Panc1 (cell line): ENCODE measurements around the gene CPT2. TPM values are rescaled to one million over a fixed set of nuclear protein-coding genes. Genes with fewer than 3 reads are reported as not detected.

ENCODE experiments used
- ATAC-seq: fragments of 200-7000 bp; cut with Tn5 transposase; 2 replicates; pipeline ENCODE4 v1.9.1; 2020; ENCODE audit warnings: mild to moderate bottlenecking, moderate library complexity
- BruUV-seq: library from RNA; stranded (reverse); fragments of 400-500 nt; replicated peaks from 2 replicates; lab custom pipeline; 2021; lab: Mats Ljungman, UMichigan
- CTCF ChIA-PET: fragments of 300-600 bp; sonication (Branson Sonifier 250); formaldehyde crosslinking; loops from one replicate; lab custom pipeline; 2022; ENCODE audit warnings: antibody characterized with exemption; lab: Charles Lee
- POLR2A ChIA-PET: fragments of 300-600 bp; sonication (Branson Sonifier 250); formaldehyde crosslinking; loops from one replicate; lab custom pipeline; 2022; ENCODE audit warnings: antibody characterized with exemption; lab: Charles Lee
- DNase-seq: peaks from one replicate; pipeline ENCODE4 v3.0.0-alpha.2; 2010; ENCODE audit warnings: low read depth, low spot score
- H3K27ac ChIP-seq: 2 replicates; pipeline ENCODE4 v1.5.1; 2011; ENCODE audit warnings: mild to moderate bottlenecking, low read length, inconsistent platforms
- H3K27me3 ChIP-seq: fragments of 200-500 bp; sonication (Bioruptor generic); 2 replicates; pipeline ENCODE4 v1.6.0; 2014; ENCODE audit warnings: low read length, inconsistent platforms; ENCODE audit not compliant: control insufficient read depth, insufficient read depth
- H3K36me3 ChIP-seq: fragments of 200-500 bp; sonication (Bioruptor generic); 2 replicates; pipeline ENCODE4 v1.5.1; 2014; ENCODE audit warnings: inconsistent platforms, mild to moderate bottlenecking, low read length, moderate library complexity; ENCODE audit not compliant: control insufficient read depth, insufficient read depth
- H3K4me1 ChIP-seq: 2 replicates; pipeline ENCODE4 v1.5.1; 2011; ENCODE audit warnings: inconsistent platforms, mild to moderate bottlenecking, low read length, moderate library complexity; ENCODE audit not compliant: control insufficient read depth, insufficient read depth
- H3K4me3 ChIP-seq, 2 experiments: 2 replicates each; pipeline ENCODE4 v1.5.1; 2011 to 2012; ENCODE audit warnings: low read depth in 2 of 2, low read length in 2 of 2, mild to moderate bottlenecking in 2 of 2, inconsistent platforms in 1 of 2, moderate library complexity in 1 of 2
- H3K9me3 ChIP-seq: fragments of 200-500 bp; sonication (Bioruptor generic); 2 replicates; pipeline ENCODE4 v1.5.1; 2014; ENCODE audit warnings: low read depth, mild to moderate bottlenecking, inconsistent platforms, low read length, moderate library complexity; ENCODE audit not compliant: control insufficient read depth, insufficient read depth
- CTCF ChIP-seq: fragments of 450-650 bp; IDR thresholded peaks from 2 replicates; pipeline ENCODE4 v1.5.1; 2017; ENCODE audit warnings: mild to moderate bottlenecking
- POLR2AphosphoS5 ChIP-seq: IDR thresholded peaks from 2 replicates; pipeline ENCODE4 v1.6.1; 2012; ENCODE audit warnings: mild to moderate bottlenecking, low read depth, low read length, moderate library complexity
- REST ChIP-seq, 2 experiments: IDR thresholded peaks; 2 replicates each; pipeline ENCODE4 v1.6.1; 2011 to 2012; ENCODE audit warnings: low read depth in 2 of 2, control low read depth in 1 of 2, low read length in 1 of 2, mild to moderate bottlenecking in 1 of 2, moderate library complexity in 1 of 2; ENCODE audit not compliant: insufficient read depth in 1 of 2
- SIN3A ChIP-seq: IDR thresholded peaks from 2 replicates; pipeline ENCODE4 v1.6.1; 2012; ENCODE audit warnings: low read depth, mild to moderate bottlenecking, low read length, moderate library complexity, borderline replicate concordance; ENCODE audit not compliant: insufficient read depth
- TCF7L2 ChIP-seq: IDR thresholded peaks from 2 replicates; pipeline ENCODE4 v1.6.1; 2011; ENCODE audit warnings: mild to moderate bottlenecking, low read depth, low read length, inconsistent platforms
- in situ Hi-C: cut with HindIII; loops from 2 replicates; pipeline ENCODE4 v1.10.0; 2016; ENCODE audit warnings: low sequenced_read_pairs, low pct_unique_long_range_greater_than_20kb
- intact Hi-C: fragments of 100-400 bp; cut with micrococcal nuclease; formaldehyde crosslinking; loops from one replicate; pipeline ENCODE4 v1.10.0; 2022; ENCODE audit not compliant: unreplicated experiment
- total RNA-seq: library from RNA; stranded (reverse); gene quantifications from one replicate; pipeline ENCODE4 v1.2.1, GENCODE V29; 2021; ENCODE audit not compliant: unreplicated experiment

CPT2 gene
- total RNA-seq, 1 experiment from 2014 or later, result 18.9 TPM

- ChIA-PET CTCF (no interaction called here), POLR2A (no interaction called here)
- in situ Hi-C loops, result no loop called here
- TF ChIP-seq POLR2AphosphoS5 (no peak), TCF7L2 (no peak), CTCF (no peak), REST (IDR thresholded peaks at IDR 0.05; ENCODE audit: insufficient read depth in 1 of 2, low read depth in 2 of 2, low read length in 1 of 2) (no peak), SIN3A (no peak)
- Histone ChIP-seq H3K9me3 (no peaks in the 10 kb centered on the region), H3K27ac (no peak overlapping the region), H3K36me3 (no peaks in the 10 kb centered on the region), H3K27me3 (no peaks in the 10 kb centered on the region), H3K4me1 (no peaks in the 10 kb centered on the region), H3K4me3 (no peak overlapping the region)
- no TSS peak for BruUV-seq
- ATAC-seq, result no peak
- intact Hi-C loops, result no loop called here
- no peak for DNase-seq
Measured at GRCh38 chr1:53249706-53250105, 53.1 kb downstream of the CPT2 start.

GRCh38 chr1:53250325-53250724 is 53.7 kb downstream of the CPT2 start:
- Histone ChIP-seq H3K9me3 (no peaks in the 10 kb centered on the region), H3K27ac (no peak overlapping the region), H3K4me3 (no peak overlapping the region), H3K4me1 (no peaks in the 10 kb centered on the region), H3K36me3 (no peaks in the 10 kb centered on the region), H3K27me3 (no peaks in the 10 kb centered on the region)
- no peak for TF ChIP-seq TCF7L2
- no peak for TF ChIP-seq CTCF
- TF ChIP-seq POLR2AphosphoS5, result no peak
- no peak for TF ChIP-seq REST (IDR thresholded peaks at IDR 0.05; ENCODE audit: insufficient read depth in 1 of 2, low read depth in 2 of 2, low read length in 1 of 2)
- no peak for TF ChIP-seq SIN3A
- in situ Hi-C loops (no loop called here), intact Hi-C loops (no loop called here)
- ChIA-PET CTCF (no interaction called here), POLR2A (no interaction called here)
- DNase-seq (no peak), ATAC-seq (no peak)
- no TSS peak for BruUV-seq
